Lung (tissue), 12 donors: Measurements from ENCODE around the gene ZSWIM3. TPM values are rescaled to one million over a fixed set of nuclear protein-coding genes. Genes with fewer than 3 reads are reported as not detected.

Source experiments
- ATAC-seq: fragments of 200-7000 bp; cut with Tn5 transposase; one replicate; pipeline ENCODE4 v1.9.1; 2020; ENCODE audit warnings: moderate number of reproducible peaks; ENCODE audit not compliant: insufficient read depth, low FRiP score
- DNase-seq, 3 donors: peaks; one replicate each; pipeline ENCODE4 v3.0.0-alpha.2; 2013 to 2017
- H3K27ac ChIP-seq, 2 donors: one replicate each; pipeline ENCODE4 v1.5.1; 2013; ENCODE audit warnings: mild to moderate bottlenecking in 2 of 2, moderate library complexity in 2 of 2, control low read depth in 1 of 2, inconsistent platforms in 1 of 2, low read depth in 1 of 2, low read length in 1 of 2
- H3K27me3 ChIP-seq, 3 donors: one replicate each; pipeline ENCODE4 v1.5.1; 2013; ENCODE audit warnings: low read length in 2 of 3; ENCODE audit not compliant: control insufficient read depth in 3 of 3, insufficient read depth in 3 of 3
- H3K36me3 ChIP-seq, 4 donors: one replicate each; pipeline ENCODE4 v1.5.1; 2013; ENCODE audit warnings: low read length in 4 of 4, mild to moderate bottlenecking in 1 of 4, moderate library complexity in 1 of 4; ENCODE audit not compliant: control insufficient read depth in 4 of 4, insufficient read depth in 4 of 4
- H3K4me1 ChIP-seq, 5 donors: one replicate each; pipeline ENCODE4 v1.5.1; 2013; ENCODE audit warnings: low read length in 5 of 5, mild to moderate bottlenecking in 2 of 5, moderate library complexity in 1 of 5; ENCODE audit not compliant: control insufficient read depth in 5 of 5, insufficient read depth in 5 of 5
- H3K4me3 ChIP-seq: one replicate; pipeline ENCODE4 v1.5.1; 2013; ENCODE audit warnings: mild to moderate bottlenecking, control low read depth, moderate library complexity
- H3K9ac ChIP-seq, 2 donors: one replicate each; pipeline ENCODE4 v1.5.1; 2013; ENCODE audit warnings: low read length in 2 of 2, control low read depth in 1 of 2; ENCODE audit not compliant: insufficient read depth in 1 of 2
- H3K9me3 ChIP-seq, 4 donors: one replicate each; pipeline ENCODE4 v1.5.1; 2013; ENCODE audit warnings: low read length in 3 of 4, mild to moderate bottlenecking in 1 of 4, moderate library complexity in 1 of 4; ENCODE audit not compliant: control insufficient read depth in 4 of 4, insufficient read depth in 3 of 4
- WGBS, 2 donors: extraction: QIAGEN DNeasy Blood & Tissue Kit; methylation state at CpG; one replicate each; pipeline ENCODE4 v1.1.7; 2013; 5-methylcytosine and 5-hydroxymethylcytosine counted together
- polyA plus RNA-seq, 2 donors: library from polyadenylated mRNA; stranded (reverse); fragments of 200-250 nt; gene quantifications; one replicate each; pipeline ENCODE4 v1.2.1, GENCODE V29; 2013
- total RNA-seq, 2 donors: library from RNA; depleted of rRNA in 1 of 2; stranded (reverse); fragments of >200 nt in 1 of 2; gene quantifications; one replicate each; pipeline ENCODE4 v1.2.1, GENCODE V29; 2014 to 2021
- TF ChIP-seq, protein P1 (sequence below): IDR thresholded peaks from 2 replicates; pipeline ENCODE4 v1.5.1; 2012; ENCODE audit warnings: mild to moderate bottlenecking; ENCODE audit errors: control extremely low read depth, extremely low read depth
- donor health status: control.
- donor health status: control.
- donor health status: Bipolar disorder and iron deficiency.
- donor health status: healthy.
- donor health status: DM: yes; HTN: yes; CAD: no.

Gene ZSWIM3
- total and polyA plus RNA-seq, 4 donors = 1.7 to 5.2 (median 3.4) TPM

DNA sequence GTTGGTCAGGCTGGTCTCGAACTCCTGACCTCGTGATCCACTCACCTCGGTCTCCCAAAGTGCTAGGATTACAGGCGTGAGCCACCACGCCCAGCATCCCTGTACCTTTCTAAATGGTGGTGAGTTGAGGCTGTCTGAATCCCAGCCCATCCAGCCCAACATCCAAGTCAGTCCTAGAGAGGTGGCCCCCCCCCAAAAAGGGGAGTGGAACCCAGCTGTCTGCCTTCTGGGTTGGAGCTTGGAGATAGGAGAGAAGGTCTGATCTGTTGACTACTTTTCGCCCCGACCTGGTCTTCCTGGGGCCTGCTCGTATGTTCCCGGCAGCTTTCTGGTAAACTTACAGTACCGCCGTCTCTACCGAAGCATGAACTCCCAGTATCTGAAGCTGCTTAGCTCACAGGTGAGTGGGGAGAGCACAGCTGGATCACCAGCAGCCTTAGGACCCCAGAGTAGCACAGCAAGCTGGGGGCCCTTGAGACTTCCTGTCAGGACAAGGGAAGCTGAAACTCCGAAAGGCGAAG is 39.3 kb downstream of the ZSWIM3 start:
- no peak overlapping the region for H3K9ac ChIP-seq
- H3K36me3 ChIP-seq = peaks cover 9 to 49% (median 26%) of the 10 kb centered on the region in 4 donors
- WGBS, 2 donors = 93 to 97% methylated on average over 14 of the region's 14 CpGs
- no peak overlapping the region for H3K27ac ChIP-seq
- H3K27me3 ChIP-seq = no peaks in the 10 kb centered on the region
- TF ChIP-seq, protein P1, sequence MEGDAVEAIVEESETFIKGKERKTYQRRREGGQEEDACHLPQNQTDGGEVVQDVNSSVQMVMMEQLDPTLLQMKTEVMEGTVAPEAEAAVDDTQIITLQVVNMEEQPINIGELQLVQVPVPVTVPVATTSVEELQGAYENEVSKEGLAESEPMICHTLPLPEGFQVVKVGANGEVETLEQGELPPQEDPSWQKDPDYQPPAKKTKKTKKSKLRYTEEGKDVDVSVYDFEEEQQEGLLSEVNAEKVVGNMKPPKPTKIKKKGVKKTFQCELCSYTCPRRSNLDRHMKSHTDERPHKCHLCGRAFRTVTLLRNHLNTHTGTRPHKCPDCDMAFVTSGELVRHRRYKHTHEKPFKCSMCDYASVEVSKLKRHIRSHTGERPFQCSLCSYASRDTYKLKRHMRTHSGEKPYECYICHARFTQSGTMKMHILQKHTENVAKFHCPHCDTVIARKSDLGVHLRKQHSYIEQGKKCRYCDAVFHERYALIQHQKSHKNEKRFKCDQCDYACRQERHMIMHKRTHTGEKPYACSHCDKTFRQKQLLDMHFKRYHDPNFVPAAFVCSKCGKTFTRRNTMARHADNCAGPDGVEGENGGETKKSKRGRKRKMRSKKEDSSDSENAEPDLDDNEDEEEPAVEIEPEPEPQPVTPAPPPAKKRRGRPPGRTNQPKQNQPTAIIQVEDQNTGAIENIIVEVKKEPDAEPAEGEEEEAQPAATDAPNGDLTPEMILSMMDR = no peak
- no peak overlapping the region for H3K4me3 ChIP-seq
- peaks cover 0 to 8% (median 3%) of the 10 kb centered on the region in 5 donors for H3K4me1 ChIP-seq
- no peaks in the 10 kb centered on the region for H3K9me3 ChIP-seq
- DNase-seq = no peak
- ATAC-seq = no peak

GRCh38 chr20:45897289-45897688 is 39.9 kb downstream of the ZSWIM3 start:
- 86 to 87% methylated on average over 2 of the region's 2 CpGs for WGBS, 2 donors
- TF ChIP-seq, protein P1 = no peak
- Histone ChIP-seq H3K9me3 (no peaks in the 10 kb centered on the region), H3K4me3 (no peak overlapping the region), H3K27me3 (no peaks in the 10 kb centered on the region), H3K36me3 (peaks cover 9 to 52% (median 28%) of the 10 kb centered on the region in 4 donors), H3K27ac (no peak overlapping the region), H3K9ac (no peak overlapping the region), H3K4me1 (peaks cover 0 to 3% (median 0%) of the 10 kb centered on the region in 5 donors)
- no peak for ATAC-seq
- DNase-seq = no peak

- Histone ChIP-seq H3K4me1 (peaks cover 0 to 2% (median 0%) of the 10 kb centered on the region in 5 donors), H3K27me3 (no peaks in the 10 kb centered on the region), H3K4me3 (no peak overlapping the region), H3K27ac (no peak overlapping the region), H3K9ac (no peak overlapping the region), H3K36me3 (peaks cover 9 to 51% (median 29%) of the 10 kb centered on the region in 4 donors), H3K9me3 (no peaks in the 10 kb centered on the region)
- TF ChIP-seq, protein P1 = no peak
- ATAC-seq (no peak), DNase-seq (no peak)
- 97% methylated on average over 7 of the region's 7 CpGs for WGBS, 2 donors
Observed at GRCh38 chr20:45897692-45898091, 40.3 kb downstream of the ZSWIM3 start.

DNA sequence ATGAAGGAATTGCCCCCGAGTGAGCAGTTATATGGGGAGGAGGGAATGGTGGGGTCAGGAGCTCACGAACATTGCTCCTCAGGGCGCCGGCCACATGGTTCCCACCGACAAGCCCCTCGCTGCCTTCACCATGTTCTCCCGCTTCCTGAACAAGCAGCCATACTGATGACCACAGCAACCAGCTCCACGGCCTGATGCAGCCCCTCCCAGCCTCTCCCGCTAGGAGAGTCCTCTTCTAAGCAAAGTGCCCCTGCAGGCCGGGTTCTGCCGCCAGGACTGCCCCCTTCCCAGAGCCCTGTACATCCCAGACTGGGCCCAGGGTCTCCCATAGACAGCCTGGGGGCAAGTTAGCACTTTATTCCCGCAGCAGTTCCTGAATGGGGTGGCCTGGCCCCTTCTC is 40.9 kb downstream of the ZSWIM3 start:
- DNase-seq (no peak), ATAC-seq (no peak)
- Histone ChIP-seq H3K9me3 (no peaks in the 10 kb centered on the region), H3K4me1 (peaks cover 0 to 1% (median 0%) of the 10 kb centered on the region in 5 donors), H3K4me3 (no peak overlapping the region), H3K27me3 (no peaks in the 10 kb centered on the region), H3K36me3 (peaks cover 9 to 46% (median 23%) of the 10 kb centered on the region in 4 donors), H3K27ac (no peak overlapping the region), H3K9ac (no peak overlapping the region)
- WGBS, 2 donors = 89 to 90% methylated on average over 12 of the region's 12 CpGs
- TF ChIP-seq, protein P1 = no peak
